NOMO-1 (cell line): ENCODE results near the gene ELFN1.

Experiments used
- DNase-seq, 2 experiments: peaks; one replicate each; lab custom pipeline; 2025; ENCODE audit not compliant: unreplicated experiment in 2 of 2; lab: John Stamatoyannopoulos, UW

The ELFN1 gene

DNA sequence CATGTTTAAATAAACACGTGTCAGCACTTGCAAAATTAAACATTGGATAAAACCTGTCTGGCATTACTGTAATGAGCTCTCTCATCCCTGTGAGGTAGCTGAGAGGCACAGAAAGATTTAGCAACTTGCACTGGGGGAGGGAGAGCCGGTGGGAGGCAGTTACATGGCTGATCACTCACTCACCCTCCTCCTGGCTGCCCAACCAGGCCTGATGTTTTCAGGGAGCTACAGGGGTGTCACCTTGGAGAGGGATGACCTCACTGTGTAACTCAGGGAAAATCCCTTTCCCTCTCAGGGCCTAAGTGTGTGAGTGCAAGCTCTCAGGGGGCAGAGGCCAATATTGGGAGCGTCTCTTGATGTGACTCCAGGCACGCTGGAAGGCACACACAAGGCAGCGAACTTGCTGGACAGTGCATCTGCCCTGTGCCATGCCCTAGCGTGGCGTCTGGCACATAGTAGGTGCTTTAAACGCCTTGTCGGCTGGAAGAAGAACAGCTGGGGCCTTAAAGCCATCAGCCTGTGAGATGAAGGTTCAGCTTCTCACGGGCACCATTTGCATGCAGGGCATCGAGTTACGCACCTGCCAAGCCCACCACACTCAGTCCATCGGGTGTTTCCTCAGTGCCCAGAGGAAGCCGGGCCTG, 51.1 kb downstream of the ELFN1 start:
- no peak for DNase-seq

DNA sequence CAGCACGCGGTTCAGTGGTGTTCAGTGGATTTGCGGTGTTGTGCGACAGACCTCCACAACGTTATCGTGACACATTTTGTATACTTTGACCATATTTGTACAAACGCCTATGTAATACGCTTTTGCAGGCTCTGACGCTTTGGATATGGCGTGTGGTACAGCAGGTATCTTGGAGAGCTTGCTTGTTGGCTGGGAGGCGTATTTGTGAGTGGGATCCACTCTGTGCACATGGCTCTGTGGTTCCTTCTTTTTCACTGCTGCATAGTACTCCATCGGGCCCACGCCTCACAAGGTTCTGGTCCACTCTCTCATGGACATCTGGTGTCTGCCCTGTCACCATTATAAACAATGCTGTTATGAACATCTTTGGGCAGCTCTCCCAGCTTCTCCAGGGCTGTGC, 53.2 kb downstream of the ELFN1 start:
- DNase-seq = no peak

DNA sequence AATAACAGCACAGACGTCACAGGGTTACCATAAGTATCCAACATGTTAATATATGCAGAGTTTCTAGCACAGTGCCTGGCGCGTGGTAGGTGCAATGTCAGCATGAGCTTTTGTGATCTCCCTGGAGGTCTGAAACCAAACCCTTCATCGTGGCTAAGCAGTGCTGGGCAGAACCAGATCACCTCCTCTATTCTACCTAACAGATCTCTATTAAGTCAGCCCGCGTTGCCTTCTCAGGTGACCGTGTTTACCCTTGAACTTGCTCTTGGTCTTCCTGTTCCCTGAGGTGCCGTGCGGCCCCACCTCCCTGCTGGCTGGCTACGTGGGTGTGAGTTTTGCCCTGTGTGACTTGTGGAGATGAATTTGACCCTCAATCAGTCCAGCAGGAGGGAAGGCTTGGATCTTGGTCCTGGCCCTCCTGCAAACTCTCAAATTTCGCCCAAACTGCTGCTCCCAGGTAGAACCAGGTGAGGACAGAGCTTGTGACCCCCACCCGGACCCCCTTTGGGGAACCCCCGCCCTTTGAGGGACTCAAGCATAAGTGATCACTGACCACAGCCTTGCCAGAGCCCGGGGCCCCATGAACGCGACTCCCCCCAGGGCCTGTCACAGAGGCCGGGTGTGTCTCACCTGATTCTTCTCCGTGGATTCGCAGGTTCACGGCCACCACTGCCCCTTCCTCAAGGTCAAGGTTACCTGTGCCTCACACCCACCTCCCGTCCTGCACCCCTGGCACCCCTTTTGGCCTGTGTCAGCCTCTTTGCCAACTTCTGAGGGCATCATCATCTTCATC, 54.2 kb downstream of the ELFN1 start:
- no peak for DNase-seq

DNA sequence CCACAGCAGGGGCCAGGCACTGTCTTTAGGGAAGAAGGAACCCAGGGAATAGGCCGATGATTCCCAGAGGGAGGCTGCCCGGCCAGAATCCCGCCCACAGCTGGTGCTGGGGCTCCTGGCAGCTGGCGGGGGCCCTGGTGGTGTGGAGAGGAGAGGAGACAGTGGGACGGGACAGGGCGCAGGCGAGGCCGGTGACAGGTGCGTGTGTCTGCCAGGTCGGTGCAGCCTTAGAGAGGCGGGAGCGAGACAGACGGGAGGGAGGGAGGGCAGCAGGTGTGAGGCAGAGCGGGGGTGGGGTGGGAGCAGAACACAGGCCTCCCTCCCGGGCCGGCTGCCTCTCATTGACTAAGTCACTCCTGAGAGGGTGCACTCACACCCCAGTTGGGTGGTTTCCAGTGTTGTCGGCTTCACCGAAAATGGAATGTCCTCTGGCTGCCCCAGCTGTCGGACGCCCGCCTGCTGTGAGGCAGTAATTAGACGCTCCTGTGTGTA, 55.2 kb downstream of the ELFN1 start:
- DNase-seq = no peak

DNA sequence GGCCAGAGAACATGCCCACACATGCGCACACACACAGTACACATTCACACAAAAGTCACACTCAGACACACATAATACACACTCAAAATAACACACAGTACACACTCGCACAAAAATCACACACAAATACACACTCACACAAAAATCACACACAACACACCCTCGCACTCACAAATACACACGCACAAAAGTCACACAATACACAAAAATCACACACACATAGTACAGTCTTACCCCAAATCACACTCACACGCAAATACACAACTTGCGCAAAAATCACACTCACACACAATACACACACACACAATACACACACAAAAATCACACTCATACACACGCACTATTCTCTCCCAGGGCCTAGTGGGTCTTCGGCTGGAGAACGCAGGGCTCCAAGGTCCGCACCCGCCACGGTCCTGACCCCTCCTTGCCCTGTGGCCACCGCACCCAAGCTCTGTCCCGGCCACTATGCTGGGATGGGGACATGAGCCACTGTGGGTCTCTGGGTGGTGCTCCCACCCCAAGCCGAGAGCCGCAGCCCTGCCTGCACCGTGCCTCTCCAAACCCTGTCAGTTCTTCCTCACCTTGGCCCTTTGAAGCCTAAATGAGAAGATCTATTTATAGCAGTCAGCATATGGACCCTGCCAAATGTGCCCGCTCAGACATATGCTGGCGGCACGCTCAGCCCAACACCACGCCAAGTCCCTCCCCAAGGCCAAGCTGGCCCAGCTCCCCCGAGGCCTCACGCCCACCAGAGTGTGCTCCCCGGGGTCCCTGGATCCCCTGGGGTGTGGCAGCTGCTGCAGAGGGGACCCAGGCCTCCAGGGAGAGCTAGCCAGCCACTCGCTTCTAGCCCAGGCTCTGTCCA, 55.9 kb downstream of the ELFN1 start:
- DNase-seq = no peak

DNA sequence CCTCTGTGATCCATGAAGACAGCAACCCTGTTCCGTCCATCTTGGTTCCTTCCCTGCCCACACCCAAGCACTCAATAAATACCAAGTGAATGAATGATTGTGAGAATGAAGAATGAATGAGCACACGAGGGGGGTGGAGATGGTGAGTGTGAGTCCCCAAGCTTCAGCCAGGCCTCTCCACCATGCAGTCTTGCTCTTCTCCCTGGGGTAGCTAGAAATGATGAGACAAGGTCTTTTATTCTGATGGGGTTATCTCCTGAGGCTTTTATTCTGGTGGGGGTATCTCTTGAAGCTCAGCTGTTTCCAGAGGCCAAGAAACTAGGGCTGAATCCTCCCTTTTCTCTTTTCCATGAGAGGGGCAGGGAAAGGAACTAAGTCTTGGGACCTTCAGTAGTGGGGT, 57.0 kb downstream of the ELFN1 start:
- DNase-seq = no peak

DNA sequence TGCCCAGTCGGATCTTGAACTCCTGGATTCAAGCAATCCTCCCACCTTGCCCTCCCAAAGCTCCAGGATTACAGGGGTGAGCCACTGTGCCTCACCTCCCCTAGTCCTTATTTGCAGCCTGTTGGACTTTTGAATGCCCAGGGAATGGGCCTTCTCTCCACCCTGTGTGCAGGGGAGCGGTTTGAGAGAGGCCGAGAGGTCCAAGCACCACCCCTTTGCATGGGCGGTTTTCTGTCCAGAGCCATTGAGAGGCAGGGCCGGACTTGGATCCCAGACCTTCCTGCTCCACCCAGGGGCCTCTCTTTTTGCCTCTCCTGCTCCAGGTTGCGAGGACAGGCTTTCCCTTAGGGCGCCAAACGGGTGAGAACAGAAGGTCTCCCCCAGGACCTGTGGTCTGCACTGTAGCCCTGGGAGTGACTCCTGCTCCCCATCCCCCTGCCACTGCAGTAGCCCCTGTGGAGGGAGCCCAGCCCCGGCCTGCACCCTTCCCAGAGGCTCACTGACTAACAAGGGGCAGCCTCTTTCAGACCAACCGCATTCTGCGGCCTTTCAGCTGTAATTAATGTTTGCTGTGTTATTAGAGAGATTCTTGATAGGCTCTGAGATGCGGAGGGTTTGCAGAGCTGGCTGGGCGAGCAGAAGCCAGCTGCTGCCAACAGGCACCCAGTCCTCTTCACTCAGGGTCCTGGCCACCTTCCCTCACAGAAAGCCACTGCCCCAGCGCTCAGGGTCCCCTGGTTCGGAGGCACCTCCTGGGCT, 57.9 kb downstream of the ELFN1 start:
- DNase-seq = no peak

DNA sequence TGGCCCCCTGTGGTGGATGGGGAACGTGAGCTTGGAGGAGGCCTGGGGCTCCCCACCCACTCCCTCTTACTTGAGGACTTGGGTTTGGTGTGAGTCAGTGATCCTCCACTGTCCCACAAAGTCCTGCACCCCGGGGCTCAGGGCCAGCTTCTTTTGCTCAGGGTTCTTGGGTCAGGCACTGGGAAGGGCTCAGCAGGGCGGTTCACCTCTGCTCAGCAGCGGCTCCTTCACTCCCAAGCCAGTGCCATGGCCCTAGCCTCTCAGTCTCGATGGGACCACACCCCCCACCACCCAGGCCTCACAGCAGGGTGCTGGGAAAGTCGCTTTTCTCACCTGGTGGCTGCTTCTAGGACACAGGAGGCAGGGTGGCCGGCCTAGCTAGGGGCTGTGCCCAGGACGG, 59.1 kb downstream of the ELFN1 start:
- no peak for DNase-seq

DNA sequence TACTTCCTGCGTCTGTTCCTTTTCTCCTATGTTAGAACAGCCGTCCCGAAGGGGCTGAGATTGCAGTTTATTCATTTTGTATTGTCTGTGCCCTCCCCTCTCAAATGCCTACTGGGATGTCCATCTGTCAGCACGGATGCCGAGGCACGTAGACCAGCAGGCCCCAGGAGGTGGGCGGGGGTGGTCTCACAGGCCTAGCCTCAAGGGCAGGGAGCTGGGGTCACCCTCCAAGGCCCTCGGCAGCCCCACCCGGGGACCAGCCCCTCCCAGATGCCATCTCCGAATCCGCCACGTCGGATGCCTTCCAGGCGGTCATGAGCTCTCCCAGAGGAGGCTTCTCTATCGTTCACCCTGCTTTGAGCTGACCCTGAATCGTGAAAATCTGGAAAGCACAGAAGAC, 59.7 kb downstream of the ELFN1 start:
- no peak for DNase-seq

DNA sequence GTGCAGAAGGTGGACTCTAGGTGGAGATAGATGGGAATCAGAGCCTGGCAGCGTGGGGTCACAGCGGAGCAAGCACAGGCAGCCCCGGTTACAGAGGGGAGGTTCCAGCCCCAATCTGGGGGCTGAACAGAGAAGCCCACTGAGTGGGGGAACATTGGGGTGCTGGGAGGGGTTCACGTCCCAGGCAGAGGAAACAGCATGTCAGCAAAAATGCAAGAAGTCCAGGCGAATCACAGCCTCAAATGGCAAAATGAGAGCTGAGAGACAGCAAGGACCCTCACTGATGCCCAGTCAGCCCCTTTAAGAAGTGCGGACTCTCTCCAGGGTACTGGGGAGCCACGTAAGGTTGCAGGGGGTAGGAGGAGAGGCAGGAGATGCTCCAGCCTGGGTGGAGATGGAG, 62.0 kb downstream of the ELFN1 start:
- no peak for DNase-seq

DNA sequence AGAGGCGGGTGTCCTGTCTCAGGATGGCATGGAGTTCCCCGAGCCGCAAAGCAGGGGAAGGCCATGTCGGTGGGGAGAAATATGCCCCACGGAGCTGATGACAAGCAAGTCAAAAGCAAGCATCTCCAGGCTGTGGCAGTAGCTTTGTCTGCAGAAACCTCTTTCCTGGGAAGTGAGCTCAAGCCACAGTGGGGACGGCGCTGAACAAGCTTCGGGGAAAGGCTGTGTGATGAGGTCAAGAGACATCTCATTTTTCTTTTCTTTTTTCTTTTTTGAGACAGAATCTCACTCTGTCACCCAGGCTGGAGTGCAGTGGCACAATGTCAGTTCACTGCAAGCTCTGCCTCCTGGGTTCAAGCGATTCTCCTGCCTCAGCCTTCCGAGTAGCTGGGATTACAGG, 62.6 kb downstream of the ELFN1 start:
- no peak for DNase-seq

DNA sequence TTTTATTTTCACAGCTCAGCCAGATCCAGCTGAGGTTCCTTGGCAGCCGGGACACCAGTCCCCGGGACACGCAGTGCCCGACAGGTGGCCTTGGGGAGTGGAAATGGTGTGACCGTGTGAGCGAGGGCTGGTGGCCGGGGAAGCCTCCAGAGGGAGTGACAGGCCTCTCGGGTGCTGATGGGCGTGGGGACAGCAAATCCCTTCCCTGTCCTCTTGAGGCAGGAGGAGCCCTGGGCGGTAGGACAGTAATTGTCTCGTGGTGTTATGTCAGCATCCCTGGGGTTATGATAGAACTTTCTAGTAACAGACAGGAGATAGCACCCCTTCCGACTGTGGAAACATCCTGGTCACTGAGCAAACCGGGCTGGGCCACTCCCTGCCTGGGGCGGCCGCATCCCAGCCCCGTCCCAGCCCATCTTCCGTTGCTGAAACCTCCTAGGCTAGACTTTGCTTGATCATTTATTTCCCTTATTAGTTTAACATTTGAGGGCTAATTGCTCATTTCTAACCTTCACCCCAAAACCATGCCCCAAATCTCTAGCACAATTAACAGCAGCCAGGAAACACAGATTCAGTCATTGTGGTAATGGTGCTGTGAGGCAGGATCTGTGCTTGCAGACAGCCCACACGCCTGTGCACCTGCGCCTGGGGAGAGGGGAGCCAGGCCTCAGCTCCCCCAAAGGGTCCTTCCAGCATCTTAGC, 63.3 kb downstream of the ELFN1 start:
- DNase-seq = no peak

DNA sequence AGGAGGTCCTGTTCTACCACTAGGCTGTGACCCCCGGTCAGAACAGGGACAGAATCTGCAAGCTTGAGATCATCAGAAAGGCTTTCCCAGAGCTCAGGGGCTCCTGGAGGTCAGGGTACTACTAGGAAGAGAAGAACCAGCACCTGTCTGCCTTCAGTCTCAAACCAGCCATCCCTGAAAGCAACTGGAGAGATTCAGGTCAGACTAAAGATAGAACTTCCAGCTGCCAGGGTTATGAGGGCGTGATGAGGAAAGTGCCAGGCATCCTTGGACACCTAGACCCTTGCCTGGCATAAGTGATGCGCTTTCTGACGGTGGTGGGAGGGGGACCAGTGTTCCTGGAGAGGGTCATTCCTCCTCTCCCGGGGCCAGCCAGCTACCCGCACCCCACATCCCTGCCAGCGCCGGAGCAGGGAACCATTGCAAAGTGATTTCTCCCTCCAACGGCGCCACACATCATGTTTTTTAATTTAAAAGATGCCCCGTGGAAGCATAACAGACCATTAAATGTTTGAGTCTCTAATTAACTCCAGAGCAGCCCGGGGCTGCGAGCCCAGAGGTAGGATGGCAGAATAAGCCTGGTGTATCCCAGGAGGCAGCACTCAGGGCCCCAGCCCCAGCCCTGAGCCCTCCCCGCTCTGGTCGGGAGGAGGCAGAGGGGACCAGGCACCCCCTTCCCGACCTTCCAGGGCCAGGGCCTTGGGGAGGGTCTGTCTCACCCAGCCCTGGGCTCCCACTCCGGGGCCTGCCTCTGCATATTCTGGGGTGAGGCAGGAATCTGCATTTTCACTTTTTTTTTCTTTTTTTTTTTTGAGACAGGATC, 64.0 kb downstream of the ELFN1 start:
- no peak for DNase-seq

DNA sequence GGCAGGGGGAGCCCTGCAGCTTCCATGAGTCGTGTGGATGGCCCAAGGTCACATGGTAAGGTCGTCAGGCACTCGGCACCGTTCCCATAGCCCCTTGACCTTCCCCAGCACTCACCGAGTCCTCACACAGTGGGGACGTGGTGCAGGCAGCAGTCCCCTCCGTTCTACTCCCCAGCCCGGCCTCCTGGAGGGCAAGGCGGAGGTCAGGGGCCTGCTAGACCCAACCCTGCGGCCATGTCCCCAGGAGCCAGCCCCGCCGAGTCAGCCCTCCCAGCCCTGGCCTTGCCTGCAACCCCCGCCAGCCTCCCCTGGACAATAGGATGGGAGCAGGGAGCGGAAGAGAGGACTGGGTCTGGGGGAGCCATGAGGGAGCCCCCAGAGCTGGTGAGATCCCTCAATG, 65.2 kb downstream of the ELFN1 start:
- no peak for DNase-seq

DNA sequence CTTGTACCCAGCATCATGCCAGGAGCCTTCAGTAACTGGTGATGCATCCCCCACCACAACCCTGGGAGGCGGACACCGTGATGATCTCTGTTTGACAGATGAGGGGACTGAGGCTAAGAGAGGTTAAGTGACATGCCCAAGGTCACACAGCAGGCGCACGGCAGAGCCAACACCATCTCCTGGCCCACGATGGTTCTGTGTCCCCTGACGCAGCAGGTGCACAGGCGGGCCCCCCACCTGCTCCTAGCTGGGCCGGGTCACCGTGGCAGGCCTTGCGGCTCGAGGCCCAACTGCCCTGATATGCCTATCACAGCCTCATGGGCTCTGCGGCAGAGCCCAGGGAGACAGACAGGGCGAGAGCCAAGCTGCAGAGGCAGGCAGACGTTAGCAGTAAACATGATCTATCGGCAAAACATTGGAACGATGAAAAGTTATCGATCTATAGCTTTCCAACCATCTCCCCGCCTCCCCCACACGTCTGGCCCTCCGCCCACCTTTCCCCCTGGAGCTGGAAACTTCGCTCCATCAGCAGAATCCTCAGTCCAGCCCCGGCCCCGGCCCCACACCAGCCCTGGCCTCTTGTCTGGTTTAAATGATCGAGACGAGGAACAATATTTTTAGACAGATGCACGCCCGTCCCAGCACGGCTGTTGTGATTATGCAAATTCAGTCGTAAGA, 65.9 kb downstream of the ELFN1 start:
- DNase-seq = no peak

DNA sequence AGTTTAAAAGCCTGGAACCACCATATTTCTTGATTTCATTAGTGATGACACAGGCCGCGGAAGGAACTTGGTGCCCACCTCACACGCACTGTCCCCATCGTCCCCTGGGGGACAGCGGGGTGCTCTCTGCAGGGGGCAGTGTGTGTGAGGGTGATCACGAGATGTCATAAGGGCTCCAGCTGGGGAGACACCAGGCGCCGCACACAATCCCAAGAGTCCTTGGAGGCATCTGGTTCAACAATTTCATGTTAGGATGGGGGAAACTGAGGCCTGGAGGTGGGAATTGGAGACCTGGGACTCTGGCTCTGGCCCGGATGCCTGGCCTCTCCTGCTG, 66.4 kb downstream of the ELFN1 start:
- DNase-seq = no peak

DNA sequence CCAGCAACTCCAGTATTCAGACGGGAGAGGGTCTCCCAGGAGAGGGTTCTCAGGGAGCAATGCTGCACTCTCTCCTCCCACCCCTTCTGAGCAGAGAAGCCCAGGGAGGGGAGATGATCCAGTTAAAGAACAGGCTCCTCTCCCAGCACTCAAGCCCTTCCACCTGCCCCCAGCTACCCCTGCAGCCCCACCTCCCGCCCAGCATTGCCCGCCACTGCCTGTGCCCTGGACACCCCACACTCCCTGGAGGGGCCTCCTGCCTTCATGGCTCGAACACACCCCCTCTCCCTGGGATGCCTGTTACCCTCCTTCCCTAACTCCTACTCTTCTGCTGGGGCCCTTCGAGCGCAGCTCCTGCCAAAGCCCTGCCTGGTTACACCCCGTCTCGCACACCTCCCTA, 66.8 kb downstream of the ELFN1 start:
- DNase-seq = no peak

DNA sequence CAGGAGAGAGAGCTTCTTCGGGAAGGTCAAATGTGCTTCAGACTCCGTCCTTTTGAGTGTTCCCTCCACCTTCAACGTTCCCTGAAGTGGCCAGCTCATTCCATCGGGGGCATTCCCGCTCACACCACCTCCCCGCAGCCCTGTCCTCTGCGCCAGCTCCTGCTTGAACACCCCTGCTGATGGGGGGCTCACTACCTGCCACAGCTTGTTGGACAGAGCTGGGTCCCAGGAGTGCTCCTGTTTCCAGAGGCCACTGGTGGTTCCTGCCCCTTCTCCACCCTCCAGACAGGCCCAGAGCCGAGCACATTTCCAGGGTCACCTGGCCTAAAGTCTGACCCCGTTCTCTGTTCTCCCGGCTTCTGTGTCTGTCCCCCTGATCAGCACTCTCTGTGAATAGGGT, 67.4 kb downstream of the ELFN1 start:
- no peak for DNase-seq

DNA sequence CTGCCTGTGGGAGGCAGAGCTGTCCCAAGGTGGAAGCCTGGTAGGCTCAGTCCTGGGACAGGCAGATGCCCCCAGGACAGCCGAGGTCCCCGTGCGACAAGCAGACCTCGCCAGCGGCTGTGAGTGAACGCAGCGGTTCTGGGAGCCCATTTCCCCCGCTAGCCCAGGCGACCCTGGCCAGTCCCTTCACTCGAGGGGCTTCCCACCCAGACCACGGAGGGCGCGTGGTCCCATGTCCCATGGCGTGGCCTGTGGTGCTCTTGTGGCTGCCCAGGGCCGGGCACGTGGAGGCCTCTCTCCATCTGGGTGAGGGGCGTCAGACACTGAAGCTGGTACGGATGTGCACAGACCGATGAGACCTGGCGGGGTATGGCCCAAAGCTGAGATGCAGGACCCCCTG, 67.9 kb downstream of the ELFN1 start:
- no peak for DNase-seq
